HG03442 (cell line): ENCODE results near the gene PLPP3.
"Not testable (repeated sequence)": the region's sequence is repeated elsewhere in the genome, so short reads cannot be mapped to it uniquely, and the experiment has no call there.

ENCODE experiments used
- ATAC-seq: cut with Tn5 transposase; IDR thresholded peaks from one replicate; pipeline ENCODE4 v1.9.1; 2021; ENCODE audit warnings: mild to moderate bottlenecking, moderate library complexity; ENCODE audit not compliant: unreplicated experiment

The PLPP3 gene

DNA sequence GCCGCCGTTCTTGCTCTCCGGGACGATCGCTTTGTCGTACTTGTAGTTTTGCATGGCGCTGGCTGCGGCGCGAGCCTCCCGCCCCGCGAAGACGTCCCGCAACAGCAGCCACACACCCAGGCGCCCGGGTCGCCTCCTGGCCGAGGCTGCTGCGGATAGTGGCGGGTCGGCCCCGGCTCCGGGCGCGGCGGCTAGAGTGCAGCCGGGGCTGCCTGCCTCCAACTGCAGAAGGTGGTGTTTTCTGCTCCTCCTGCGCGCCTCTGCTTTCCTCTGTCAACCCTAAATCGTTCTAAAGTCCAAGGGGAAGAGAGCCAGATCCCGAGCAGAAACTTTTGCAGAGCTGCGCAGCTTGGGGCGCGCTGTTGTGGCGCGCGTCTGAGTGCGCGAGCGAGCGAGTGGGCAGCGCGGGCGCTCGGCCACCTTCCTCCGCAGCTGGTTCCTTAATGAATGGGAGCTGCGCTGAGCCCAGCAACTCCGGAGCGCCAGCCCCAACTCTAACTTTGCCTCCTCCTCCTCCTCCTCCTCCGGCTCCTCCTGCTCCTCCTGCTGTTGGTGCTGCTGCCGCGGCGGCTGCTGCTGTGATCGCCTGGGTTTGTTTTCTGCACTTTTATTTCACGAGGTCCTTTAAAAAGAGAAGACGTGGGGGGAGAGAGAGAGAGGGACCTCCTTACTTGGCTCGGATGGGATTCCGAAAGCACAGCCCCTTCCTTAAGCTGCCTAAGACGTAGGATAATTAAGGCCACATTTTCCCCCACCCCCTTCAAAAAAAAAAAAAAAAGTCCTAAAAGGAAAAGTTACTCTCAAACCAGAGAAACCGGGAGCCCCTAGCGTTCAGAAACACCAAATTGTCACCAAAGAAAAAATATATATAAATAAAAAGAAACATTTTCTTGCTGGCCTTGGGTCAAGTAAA is at the start of gene PLPP3:
PLPP3 (minus strand) TSS at position 601 of the 913 bp plus-strand sequence; CDS start at position 54, 547 bp downstream.
- no peak for ATAC-seq

DNA sequence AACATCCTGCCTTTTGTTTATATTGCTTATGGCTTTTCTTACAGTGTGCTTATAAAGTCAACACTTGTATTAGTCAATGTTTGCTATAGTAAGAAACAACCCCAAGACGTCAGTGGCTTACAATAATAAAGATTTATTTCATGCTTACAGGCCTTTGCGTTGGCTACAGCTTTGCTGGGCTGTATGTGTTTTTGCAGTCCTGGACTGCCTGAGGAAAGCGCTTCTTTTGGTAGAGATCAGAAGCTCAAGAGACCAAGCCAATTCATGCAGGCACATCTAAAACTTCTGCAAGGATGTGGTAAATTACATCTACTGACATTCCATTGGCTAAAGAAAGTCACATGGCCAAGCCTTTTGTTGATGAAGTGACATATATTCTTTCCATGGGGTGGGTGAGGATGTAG is 48.3 kb upstream of the PLPP3 start:
- no peak for ATAC-seq

DNA sequence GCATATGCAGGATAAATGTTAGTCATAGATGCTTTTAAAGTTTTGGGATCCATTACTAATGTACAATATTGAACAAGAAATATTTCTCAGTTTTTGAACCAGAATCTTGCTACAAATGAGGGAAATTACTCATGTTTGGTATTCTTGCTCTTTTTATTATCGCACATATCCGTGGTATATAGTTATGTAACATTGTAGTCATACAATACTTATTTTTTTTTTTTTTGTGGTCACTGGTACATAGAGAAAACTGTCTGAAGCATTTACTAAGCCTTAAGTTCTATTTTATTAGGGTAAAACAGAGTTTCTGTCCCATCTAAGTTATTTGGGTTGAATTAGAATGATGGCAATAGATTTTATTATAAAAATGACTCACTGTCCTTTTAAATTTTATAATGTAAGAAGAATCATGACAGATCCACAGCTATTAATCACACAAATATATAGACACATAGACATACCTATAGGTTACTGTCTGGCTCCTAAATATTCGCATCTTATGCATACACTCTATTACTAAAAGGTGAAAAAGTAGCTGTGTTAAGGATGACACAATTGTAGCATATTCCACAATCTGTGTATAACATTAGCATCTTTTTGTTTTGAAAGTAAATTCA is 47.8 kb upstream of the PLPP3 start:
- ATAC-seq: no peak

DNA sequence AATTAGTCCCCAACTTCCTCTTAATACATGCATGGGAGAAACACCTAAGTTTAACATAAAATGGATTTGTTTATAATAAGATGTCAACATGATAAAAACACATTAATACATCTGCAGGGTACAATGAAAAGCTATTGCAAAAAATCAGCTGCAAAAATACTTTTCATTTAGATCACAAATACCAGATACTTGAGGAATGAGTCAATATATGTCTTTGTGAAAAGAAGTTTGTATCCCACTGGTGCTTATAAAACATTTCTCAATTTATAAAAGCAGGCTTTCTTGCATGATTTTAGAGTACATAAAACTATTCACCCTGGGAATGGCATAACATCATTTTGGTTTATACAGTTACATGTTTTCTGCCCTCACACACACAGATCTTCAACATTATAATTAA is 47.2 kb upstream of the PLPP3 start:
- no peak for ATAC-seq

DNA sequence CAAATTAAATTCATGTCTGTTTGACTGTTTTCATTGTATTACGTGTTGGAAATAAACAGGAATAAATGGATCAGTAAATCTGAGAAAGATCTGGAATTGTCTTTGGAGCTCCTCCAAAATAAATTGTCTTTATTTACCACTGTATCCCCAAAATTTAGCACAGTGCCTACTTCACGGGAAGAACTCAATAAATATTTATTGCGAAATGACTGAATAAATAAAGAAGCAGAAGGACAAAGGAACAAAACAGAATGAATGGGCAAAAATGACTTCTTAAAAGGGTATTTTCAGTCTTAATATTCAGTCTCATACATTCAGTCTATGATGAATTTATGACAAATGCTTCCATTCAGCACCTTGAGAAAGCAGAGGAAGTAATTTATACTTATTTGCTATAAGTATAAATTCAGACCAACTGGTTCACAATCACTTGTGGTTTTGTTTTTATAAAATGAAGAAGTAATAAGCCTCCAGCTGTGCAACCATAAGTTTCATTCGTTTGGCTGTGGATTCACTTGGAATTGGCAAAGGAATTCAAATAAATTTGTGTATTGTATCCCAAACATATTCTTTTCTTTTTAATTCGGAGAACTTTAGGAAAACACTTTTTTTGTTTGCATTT is 46.6 kb upstream of the PLPP3 start:
- no peak for ATAC-seq

DNA sequence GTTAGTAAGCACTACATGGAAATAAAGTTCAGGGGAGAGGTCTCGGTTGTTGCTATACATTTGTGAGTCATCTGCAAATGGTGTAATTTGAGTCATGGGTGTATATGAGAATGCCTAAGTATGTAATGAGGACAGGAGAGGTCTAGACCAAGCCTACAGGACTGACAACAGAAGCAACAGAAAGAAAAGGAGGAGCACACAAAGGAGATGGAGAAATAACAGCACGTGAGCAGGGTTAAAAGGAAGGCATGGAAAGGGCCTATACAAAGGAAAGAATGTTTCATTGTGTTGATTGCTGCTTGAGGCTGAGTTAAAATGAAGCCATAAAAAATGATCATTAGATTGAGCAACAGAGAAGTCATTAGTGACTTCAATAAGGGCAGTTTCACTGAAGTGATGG is 37.8 kb upstream of the PLPP3 start:
- ATAC-seq: no peak

DNA sequence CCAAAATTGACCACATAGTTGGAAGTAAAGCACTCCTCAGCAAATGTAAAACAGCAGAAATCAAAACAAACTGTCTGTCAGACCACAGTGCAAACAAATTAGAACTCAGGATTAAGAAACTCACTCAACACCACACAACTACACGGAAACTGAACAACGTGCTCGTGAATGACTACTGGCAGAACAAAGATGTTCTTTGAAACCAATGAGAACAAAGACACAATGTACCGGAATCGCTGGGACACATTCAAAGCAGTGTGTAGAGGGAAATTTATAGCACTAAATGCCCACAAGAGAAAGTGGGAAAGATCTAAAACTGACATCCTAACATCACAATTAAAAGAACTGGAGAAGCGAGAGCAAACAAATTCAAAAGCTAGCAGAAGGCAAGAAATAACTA is 31.4 kb upstream of the PLPP3 start:
- not testable (repeated sequence) for ATAC-seq

DNA sequence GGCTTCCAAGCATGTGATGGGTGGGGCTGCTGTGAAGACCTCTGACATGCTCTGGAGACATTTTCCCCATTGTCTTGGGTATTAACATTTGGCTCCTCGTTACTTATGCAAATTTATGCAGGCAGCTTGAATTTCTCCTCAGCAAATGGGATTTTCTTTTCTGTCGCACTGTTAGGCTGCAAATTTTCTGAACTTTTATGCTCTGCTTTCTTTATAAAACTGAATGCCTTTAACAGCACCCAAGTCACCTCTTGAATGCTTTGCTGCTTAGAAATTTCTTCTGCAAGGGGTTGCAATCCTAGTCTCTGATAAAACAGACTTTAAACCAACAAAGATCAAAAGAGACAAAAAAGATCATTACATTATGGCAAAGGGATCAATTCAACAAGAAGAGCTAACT is 30.7 kb upstream of the PLPP3 start:
- ATAC-seq: not testable (repeated sequence)

DNA sequence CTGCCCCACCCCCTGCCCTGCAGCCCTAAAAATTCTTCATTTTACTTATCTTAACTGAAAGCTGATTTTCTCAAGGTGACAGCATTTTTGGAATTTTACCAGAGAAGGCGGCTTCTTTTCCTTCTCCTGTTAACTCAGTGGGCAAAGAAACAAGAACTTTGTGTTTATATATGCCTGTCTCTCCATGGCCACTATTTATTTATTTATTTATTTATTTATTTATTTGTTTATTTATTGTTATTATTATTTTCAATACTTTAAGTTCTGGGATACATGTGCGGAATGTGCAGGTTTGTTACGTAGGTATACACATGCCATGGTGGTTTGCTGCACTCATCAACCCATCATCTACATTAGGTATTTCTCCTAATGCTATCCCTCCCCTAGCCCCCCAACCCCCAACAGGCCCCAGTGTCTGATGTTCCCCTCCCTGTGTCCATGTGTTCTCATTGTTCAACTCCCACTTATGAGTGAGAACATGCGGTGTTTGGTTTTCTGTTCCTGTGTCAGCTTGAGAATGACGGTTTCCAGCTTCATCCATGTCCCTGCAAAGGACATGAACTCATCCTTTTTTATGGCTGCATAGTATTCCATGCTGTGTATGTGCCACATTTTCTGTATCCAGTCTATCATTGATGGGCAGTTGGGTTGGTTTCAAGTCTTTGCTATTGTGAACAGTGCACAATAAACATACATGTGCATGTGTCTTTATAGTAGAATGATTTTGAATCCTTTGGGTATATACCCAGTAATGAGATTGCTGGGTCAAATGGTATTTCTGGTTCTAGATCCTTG is 16.2 kb upstream of the PLPP3 start:
- ATAC-seq: not testable (repeated sequence)

DNA sequence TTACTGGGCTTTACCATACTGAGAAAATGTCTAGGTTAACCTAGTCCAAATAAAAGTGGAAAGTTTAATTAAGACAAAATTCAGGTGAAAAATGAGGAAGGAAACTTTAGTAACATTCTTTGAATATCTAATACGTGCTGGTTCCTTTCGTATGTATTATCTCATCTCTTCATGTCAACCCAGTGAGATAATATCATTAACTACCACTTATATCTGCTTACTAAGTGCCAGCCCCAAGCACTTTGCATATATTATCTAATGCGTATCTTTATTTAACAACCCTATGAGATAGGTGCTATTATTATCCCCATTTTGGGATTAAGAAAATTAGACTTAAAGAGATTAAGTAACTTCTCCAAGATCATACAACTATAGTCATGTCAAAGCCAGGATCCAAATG is 12.5 kb upstream of the PLPP3 start:
- ATAC-seq: no peak

DNA sequence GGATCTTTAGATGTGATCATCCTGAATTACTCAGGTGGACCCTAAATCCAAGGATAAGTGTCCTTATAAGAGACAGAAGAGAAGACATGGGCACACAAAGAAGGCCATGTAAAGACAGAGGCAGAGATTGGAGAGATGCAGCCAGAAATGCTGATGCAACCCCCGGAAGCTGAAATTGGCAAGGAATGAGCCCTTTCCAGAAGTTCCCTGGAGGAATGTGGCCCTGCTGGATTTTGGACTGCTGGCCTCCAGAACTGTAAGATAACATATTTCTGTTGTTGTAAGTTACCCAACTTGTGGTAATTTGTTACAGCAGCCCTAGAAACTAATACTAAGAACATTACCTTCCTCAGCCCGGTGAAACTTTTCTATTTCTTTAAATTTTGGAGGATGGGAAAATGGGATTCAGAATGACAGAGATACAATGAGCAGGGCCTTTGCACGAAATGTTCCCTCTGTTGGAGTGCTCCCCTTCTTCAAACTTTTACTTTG is 11.2 kb upstream of the PLPP3 start:
- ATAC-seq: no peak

DNA sequence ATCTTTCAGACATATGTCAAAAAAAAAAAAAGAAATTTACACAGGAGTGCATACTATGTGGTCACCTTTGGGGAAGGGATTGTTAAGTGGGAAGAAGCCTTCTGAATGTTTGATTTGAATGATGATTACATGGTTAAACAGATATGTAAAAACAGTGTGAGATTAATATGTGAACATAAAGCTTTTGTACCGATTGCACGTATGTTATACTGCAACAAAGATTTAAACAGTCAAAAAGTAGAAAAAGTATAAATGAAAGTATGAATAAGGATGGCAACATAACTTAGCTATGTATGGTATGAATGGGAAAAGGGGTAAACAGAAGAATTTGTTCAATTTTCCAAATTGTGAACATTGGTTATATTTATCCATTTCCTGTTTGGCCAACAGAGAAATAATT is 10.0 kb upstream of the PLPP3 start:
- ATAC-seq: no peak

DNA sequence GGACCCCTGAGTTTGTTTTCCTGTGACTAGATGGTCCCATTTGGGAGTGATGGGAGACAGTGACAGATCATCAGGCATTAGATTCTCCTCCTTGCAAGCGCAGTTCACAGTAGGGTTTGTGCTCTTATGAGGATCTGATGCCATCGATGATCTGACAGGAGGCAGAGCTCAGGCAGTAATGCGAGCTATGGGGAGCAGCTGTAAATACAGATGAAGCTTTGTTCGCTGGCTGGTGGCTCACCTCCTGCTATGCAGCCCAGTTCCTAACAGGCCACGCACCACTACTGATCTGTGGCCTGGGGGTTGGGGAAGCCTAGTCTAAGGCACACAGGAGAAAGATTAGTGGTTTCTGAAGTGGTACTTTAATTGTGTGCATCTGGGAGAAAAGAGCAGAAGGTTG is 7.1 kb upstream of the PLPP3 start:
- ATAC-seq: no peak

DNA sequence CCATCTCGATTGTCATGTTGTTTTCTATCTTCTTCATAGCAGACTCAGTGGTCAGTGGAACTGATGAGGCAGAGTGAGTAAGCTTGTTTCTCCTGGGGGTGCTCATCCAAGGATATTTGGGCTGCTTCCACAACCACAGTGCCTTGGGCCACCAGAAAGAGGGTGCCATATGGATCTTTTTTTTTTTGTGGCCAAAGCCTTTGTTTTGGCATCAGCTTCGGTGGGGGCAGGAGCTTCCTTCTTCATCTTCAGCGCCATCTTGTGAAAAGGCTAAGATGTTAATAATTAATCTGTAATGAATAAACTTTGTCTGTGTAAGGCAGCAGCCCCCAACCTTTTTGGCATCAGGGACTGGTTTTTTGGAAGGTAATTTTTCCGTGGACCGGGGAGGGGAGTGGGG is 6.6 kb upstream of the PLPP3 start:
- ATAC-seq: no peak

DNA sequence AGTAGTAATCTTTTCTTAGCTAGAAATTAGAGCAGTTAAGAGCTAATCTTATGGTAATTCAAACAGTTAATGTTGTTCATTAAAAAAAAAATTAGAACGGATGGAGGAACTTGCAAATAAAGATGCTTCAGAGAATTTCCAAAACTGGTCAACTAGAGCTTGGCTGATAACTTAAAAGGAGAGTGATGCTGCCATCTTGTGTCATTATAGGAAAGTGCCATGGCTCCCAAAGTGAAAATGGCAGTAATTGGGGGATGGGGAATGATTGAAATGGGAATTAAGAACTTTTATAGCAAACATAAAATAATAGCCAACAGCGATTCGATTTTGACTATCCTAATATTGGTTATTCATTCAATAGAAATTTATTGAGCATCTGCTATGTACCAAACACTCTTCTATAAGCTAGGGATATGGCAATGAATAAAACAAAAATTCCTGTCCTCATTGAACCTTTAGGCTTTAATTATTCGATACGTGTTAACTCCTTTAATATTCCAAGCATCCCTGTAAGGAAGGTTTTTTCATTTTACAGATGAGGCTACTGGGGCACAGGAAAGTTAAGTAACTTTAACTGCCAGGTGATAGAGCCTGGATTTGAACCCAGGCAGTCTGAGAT is 5.7 kb upstream of the PLPP3 start:
- no peak for ATAC-seq

DNA sequence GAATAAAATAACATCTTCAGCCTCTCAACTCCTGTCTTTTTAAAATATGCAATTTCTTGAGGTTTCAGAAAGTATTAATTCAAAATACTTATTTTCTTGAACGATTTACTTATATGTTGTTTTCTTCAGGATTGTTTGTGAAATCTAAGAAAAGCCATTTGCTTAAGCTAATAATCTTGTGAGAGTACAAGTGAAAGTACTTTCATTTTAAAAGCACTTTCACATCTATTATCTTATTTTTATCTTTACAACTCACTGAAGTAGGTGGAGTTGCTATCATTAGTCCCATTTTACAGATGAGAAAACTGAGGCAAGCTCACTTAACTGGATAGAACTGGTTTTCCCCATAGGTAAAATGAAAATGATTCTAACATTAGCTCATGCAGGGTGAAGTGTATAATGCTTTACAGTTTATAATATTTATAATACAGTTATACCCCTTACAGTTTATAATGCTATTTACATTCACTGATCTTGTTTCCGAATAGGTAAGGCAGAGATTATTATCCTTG is 4.7 kb upstream of the PLPP3 start:
- ATAC-seq: no peak

DNA sequence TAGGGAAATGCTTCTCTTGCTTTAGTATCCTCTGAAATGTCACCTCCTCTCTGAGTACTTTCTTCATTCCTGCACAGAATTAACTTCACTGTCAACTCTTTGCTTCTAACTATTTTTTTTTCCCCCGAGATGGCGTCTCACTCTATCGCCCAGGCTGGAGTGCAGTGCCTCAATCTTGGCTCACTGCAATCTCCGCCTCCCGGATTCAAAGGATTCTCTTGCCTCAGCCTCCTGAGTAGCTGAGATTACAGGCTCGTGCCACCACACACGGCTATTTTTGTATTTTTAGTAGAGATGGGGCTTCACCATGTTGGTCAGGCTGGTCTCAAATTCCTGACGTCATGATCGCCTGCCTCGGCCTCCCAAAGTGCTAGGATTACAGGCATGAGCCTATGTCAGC is 1.4 kb upstream of the PLPP3 start:
- ATAC-seq: no peak

DNA sequence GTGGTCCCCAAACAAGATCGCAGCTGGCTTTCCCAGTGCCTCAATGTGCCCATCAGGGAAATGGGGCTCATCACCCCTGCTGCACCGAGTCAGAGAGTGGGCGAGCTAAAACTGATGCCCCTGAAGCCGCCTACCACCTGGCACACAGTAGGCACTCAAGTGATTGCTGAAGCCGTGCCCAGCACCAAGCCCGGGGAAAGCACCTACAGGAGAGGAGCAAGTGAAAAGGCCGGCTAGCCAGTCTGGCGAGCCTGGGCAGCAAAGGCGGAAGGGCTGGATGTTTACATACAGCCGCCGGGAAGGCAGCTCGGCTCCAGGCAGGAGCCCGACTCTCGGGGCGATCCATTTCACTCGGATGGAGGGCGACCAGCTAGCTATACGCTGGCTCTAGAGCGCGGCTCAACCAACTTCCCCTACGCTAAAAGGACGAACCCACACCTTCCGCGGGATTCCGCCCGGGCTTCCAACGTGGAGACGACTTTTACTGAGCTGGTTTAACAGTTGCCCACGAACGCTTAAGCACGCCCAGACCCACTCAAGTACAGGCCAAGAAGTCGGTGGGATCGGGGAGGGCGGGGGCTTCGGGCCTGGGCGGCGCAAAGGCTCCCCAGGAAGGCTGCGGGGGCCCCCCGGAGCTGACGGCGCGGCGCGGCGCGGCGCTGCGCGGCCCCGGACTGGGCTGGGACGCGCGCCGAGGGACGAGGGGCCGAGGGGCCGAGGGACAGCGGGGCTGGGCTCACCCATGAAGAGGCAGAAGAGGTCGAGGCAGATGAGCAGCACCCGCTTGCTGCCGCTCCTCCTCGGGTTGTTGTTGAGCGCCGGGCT is 1.0 kb downstream of the PLPP3 start:
- no peak for ATAC-seq

DNA sequence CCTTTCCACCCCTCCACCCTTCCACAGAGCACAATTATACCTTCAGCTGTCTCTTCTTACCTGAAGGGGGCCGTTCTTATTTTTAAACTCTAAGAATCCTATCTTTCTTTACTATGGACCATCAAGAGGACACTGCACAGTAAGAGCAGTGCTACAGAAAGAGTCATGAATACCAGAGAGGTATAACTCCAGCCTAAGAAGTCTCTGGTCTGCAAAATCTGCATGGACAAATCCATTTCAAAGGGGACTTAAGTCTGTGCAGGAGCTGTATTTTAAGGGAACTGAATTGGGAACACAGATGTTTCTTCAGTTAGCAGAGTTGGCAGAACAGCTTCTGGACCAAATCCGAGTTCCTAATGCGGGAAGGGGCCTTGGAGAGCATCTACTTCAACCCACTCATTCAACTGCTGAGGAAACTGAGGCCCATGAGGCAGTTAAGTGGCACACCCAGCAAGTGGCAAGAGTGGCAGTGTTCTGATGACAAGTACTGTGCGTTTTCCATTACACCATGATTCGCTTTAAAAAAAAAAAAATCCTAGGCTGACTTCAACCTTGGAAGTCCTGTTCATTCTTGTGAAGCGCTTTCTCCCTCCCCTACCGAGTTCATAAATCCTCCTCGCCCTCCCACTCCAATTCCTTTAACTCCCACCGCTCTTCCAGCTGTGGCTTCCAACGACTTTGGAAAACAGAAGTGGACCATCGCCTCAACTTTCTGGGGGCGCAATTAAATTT is 1.8 kb downstream of the PLPP3 start:
- no peak for ATAC-seq
